Endodermal cell (in vitro differentiated cells): ENCODE results near the gene TRERF1. TPM values are rescaled to one million over a fixed set of nuclear protein-coding genes. Genes with fewer than 3 reads are reported as not detected.

Source experiments
- DNase-seq: peaks from one replicate; pipeline ENCODE4 v3.0.0-alpha.2; 2017
- H3K27ac ChIP-seq: 2 replicates; pipeline ENCODE4 v1.5.1; 2013; ENCODE audit warnings: mild to moderate bottlenecking, low read depth, low read length, moderate library complexity
- H3K27me3 ChIP-seq: 2 replicates; pipeline ENCODE4 v1.6.1; 2013; ENCODE audit warnings: mild to moderate bottlenecking, low read length, moderate library complexity; ENCODE audit not compliant: insufficient read depth, control insufficient read depth, poor library complexity, severe bottlenecking
- H3K36me3 ChIP-seq: 2 replicates; pipeline ENCODE4 v1.7.0; 2013; ENCODE audit warnings: mild to moderate bottlenecking, low read length, moderate library complexity; ENCODE audit not compliant: control insufficient read depth, insufficient read depth
- H3K4me1 ChIP-seq: one replicate; pipeline ENCODE4 v1.7.0; 2013; ENCODE audit warnings: low read length; ENCODE audit not compliant: control insufficient read depth, insufficient read depth
- H3K4me3 ChIP-seq: 2 replicates; pipeline ENCODE4 v1.5.1; 2013; ENCODE audit warnings: mild to moderate bottlenecking, low read length, moderate library complexity
- H3K9ac ChIP-seq: 2 replicates; pipeline ENCODE4 v1.6.1; 2013; ENCODE audit warnings: mild to moderate bottlenecking, low read length, moderate library complexity; ENCODE audit not compliant: poor library complexity, severe bottlenecking; ENCODE audit errors: extremely low read depth
- H3K9me3 ChIP-seq: 2 replicates; pipeline ENCODE4 v1.6.1; 2013; ENCODE audit warnings: mild to moderate bottlenecking, low read length, moderate library complexity; ENCODE audit not compliant: control insufficient read depth
- H3K27ac Mint-ChIP-seq: 2 replicates; pipeline ENCODE4 v1.8.0; 2020; ENCODE audit warnings: mixed read lengths
- H3K27me3 Mint-ChIP-seq: 2 replicates; pipeline ENCODE4 v1.8.0; 2021; ENCODE audit warnings: mild to moderate bottlenecking, mixed read lengths; ENCODE audit not compliant: insufficient read depth
- H3K36me3 Mint-ChIP-seq: 2 replicates; pipeline ENCODE4 v1.8.0; 2020; ENCODE audit warnings: low read depth, mixed read lengths
- H3K4me1 Mint-ChIP-seq: 2 replicates; pipeline ENCODE4 v1.8.0; 2020; ENCODE audit warnings: mixed read lengths
- H3K4me3 Mint-ChIP-seq: 2 replicates; pipeline ENCODE4 v1.8.0; 2020; ENCODE audit warnings: mild to moderate bottlenecking, moderate library complexity, mixed read lengths
- H3K9me3 Mint-ChIP-seq: 2 replicates; pipeline ENCODE4 v1.8.0; 2020; ENCODE audit warnings: mild to moderate bottlenecking, mixed read lengths
- WGBS, 2 experiments: methylation state at CpG; one replicate each; pipeline versions ENCODE4 v1.1.5 to v1.1.7; 2013; ENCODE audit warnings: missing lambda C conversion rate in 2 of 2, mixed read lengths in 1 of 2; ENCODE audit not compliant: insufficient coverage in 1 of 2, insufficient read length in 1 of 2; 5-methylcytosine and 5-hydroxymethylcytosine counted together
- total RNA-seq, 2 donors: library from RNA; stranded (reverse); fragmentation: NEBNext Ultra II Directional in 1 of 2; extraction: Animal tissue kit (Norgen Biotek cat#: 25700) in 1 of 2; gene quantifications; 2 replicates in 1 of 2; 3 replicates in 1 of 2; pipeline ENCODE4 v1.2.1, GENCODE V29; 2021
- TF ChIP-seq, protein P1 (sequence below): fragments of 200-600 bp; sonication (generic); conservative IDR thresholded peaks from 2 replicates; pipeline ENCODE4 v1.5.0; 2021; ENCODE audit warnings: antibody characterized with exemption, mild to moderate bottlenecking

TRERF1 gene
- total RNA-seq, 2 donors from 2014 or later: 4.7 to 5.3 TPM

- no peaks in the 10 kb centered on the region for H3K36me3 ChIP-seq
- 92 to 100% methylated on average over 2 to 3 of the region's 3 CpGs for WGBS, 2 experiments
Observed at GRCh38 chr6:42381850-42382249, 69.9 kb downstream of the TRERF1 start.

GRCh38 chr6:42380228-42380979, 71.3 kb downstream of the TRERF1 start:
- no peaks in the 10 kb centered on the region for H3K27me3 Mint-ChIP-seq
- Histone ChIP-seq H3K4me1 (no peaks in the 10 kb centered on the region), H3K9ac (no peak overlapping the region), H3K27me3 (no peaks in the 10 kb centered on the region), H3K27ac (no peak overlapping the region), H3K4me3 (no peak overlapping the region), H3K9me3 (no peaks in the 10 kb centered on the region), H3K36me3 (no peaks in the 10 kb centered on the region)
- H3K27ac Mint-ChIP-seq: no peak overlapping the region
- no peaks in the 10 kb centered on the region for H3K4me1 Mint-ChIP-seq
- WGBS, 2 experiments: 92 to 100% methylated on average over 2 to 4 of the region's 4 CpGs
- DNase-seq: no peak
- TF ChIP-seq, protein P1, sequence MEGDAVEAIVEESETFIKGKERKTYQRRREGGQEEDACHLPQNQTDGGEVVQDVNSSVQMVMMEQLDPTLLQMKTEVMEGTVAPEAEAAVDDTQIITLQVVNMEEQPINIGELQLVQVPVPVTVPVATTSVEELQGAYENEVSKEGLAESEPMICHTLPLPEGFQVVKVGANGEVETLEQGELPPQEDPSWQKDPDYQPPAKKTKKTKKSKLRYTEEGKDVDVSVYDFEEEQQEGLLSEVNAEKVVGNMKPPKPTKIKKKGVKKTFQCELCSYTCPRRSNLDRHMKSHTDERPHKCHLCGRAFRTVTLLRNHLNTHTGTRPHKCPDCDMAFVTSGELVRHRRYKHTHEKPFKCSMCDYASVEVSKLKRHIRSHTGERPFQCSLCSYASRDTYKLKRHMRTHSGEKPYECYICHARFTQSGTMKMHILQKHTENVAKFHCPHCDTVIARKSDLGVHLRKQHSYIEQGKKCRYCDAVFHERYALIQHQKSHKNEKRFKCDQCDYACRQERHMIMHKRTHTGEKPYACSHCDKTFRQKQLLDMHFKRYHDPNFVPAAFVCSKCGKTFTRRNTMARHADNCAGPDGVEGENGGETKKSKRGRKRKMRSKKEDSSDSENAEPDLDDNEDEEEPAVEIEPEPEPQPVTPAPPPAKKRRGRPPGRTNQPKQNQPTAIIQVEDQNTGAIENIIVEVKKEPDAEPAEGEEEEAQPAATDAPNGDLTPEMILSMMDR: no peak
- H3K9me3 Mint-ChIP-seq: no peaks in the 10 kb centered on the region
- H3K4me3 Mint-ChIP-seq: no peak overlapping the region
- no peaks in the 10 kb centered on the region for H3K36me3 Mint-ChIP-seq

More at GRCh38 chr6:42381850-42382249, 69.9 kb downstream of the TRERF1 start:
- no peaks in the 10 kb centered on the region for H3K27me3 ChIP-seq
- no peaks in the 10 kb centered on the region for H3K4me1 ChIP-seq
- no peak overlapping the region for H3K9ac ChIP-seq
- no peaks in the 10 kb centered on the region for H3K4me1 Mint-ChIP-seq
- H3K27ac ChIP-seq: no peak overlapping the region
- H3K9me3 Mint-ChIP-seq: no peaks in the 10 kb centered on the region
- no peak overlapping the region for H3K27ac Mint-ChIP-seq
- TF ChIP-seq, protein P1: no peak
- no peaks in the 10 kb centered on the region for H3K27me3 Mint-ChIP-seq
- DNase-seq: no peak
- no peaks in the 10 kb centered on the region for H3K9me3 ChIP-seq
- H3K4me3 ChIP-seq: no peak overlapping the region
- no peak overlapping the region for H3K4me3 Mint-ChIP-seq
- H3K36me3 Mint-ChIP-seq: no peaks in the 10 kb centered on the region

GRCh38 chr6:42378536-42378935, 73.2 kb downstream of the TRERF1 start:
- Mint-ChIP-seq H3K27me3 (no peaks in the 10 kb centered on the region), H3K4me1 (no peaks in the 10 kb centered on the region), H3K9me3 (no peaks in the 10 kb centered on the region), H3K36me3 (no peaks in the 10 kb centered on the region), H3K27ac (no peak overlapping the region), H3K4me3 (no peak overlapping the region)
- H3K27me3 ChIP-seq: no peaks in the 10 kb centered on the region
- no peaks in the 10 kb centered on the region for H3K36me3 ChIP-seq
- H3K27ac ChIP-seq: no peak overlapping the region
- no peaks in the 10 kb centered on the region for H3K9me3 ChIP-seq
- TF ChIP-seq, protein P1: no peak
- no peak for DNase-seq
- WGBS, 2 experiments: 89 to 96% methylated on average over 3 of the region's 3 CpGs
- no peak overlapping the region for H3K9ac ChIP-seq
- no peak overlapping the region for H3K4me3 ChIP-seq
- no peaks in the 10 kb centered on the region for H3K4me1 ChIP-seq
